ENCODE measurements around the gene IL27RA. TPM values are rescaled to one million over a fixed set of nuclear protein-coding genes. Genes with fewer than 3 reads are reported as not detected.
A peak's percentile ranks its signal among the peaks of the same experiment; 100 is the strongest.

IL27RA gene
- total and polyA plus RNA-seq, 2 donors from 2014 or later = 3.1 to 14.1 TPM

DNA sequence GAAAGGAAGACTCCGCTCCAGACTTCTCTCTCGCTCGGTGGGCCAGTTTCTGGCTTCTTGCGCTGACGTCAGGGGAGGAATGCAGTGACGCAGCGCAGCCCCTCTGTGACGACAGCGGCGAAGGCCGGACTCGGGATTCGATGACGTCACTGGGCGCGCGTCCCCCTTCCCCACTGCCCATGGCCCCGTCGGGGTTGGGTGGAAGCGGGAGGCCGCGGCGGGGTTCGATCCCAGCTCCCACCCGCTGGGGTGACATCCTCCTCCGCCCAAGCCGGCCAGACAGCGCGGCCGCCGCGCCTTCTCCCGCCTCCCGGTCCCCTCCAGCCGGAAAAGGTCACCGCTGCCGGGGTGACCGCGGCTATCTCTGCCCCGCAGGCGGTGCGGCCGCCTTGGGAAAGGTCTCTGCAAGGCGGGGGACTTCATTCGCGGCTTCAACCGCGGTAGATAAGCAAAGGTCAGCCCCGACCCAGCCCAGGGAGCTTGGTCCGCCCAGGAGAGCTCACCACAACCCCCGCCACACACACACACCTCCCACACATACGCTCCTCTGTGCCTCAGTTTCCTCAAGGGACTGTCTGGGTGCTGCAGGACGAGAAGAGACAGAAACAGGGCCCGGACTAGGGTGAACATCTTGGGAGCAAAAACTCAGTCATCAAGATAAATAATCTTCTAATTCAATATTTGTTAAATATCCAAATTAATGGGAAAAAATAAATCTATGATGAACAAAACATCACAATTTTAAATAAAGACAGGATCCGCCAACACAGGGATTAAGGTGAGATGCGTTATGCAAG, 24.6 kb upstream of the IL27RA start:
- Histone ChIP-seq H3K4me1 (ENCODE audit: control insufficient read depth in 2 of 3, insufficient read depth in 2 of 3, low read depth in 1 of 3, low read length in 3 of 3) (peaks cover 0 to 23% (median 21%) of the 10 kb centered on the region in 3 donors), H3K27me3 (ENCODE audit: control insufficient read depth, insufficient read depth, low read length) (no peaks in the 10 kb centered on the region), H3K9ac (ENCODE audit: low read length in 3 of 3) (peak overlapping the region; percentile 61 to 98 (median 92)), H3K9me3 (ENCODE audit: control insufficient read depth in 2 of 3, insufficient read depth in 1 of 3, low read length in 3 of 3) (no peaks in the 10 kb centered on the region), H3K4me3 (ENCODE audit: low read length in 3 of 3) (peak overlapping the region; percentile 66 to 97 (median 92)), H3K27ac (ENCODE audit: low read depth in 2 of 2, low read length in 2 of 2) (peak overlapping the region; percentile 97 to 100), H3K36me3 (ENCODE audit: control insufficient read depth in 2 of 3, insufficient read depth in 3 of 3, low read length in 3 of 3) (no peaks in the 10 kb centered on the region)
- intact Hi-C loops (cut with DNase I) = no loop called here
- FAIRE-seq (no peak), DNase-seq (peak in 1 of 5 donors; percentile 96)
- TF ChIP-seq, protein P1, sequence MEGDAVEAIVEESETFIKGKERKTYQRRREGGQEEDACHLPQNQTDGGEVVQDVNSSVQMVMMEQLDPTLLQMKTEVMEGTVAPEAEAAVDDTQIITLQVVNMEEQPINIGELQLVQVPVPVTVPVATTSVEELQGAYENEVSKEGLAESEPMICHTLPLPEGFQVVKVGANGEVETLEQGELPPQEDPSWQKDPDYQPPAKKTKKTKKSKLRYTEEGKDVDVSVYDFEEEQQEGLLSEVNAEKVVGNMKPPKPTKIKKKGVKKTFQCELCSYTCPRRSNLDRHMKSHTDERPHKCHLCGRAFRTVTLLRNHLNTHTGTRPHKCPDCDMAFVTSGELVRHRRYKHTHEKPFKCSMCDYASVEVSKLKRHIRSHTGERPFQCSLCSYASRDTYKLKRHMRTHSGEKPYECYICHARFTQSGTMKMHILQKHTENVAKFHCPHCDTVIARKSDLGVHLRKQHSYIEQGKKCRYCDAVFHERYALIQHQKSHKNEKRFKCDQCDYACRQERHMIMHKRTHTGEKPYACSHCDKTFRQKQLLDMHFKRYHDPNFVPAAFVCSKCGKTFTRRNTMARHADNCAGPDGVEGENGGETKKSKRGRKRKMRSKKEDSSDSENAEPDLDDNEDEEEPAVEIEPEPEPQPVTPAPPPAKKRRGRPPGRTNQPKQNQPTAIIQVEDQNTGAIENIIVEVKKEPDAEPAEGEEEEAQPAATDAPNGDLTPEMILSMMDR (IDR thresholded peaks at IDR 0.05; ENCODE audit: borderline replicate concordance, extremely low read depth, insufficient read depth) = no peak

DNA sequence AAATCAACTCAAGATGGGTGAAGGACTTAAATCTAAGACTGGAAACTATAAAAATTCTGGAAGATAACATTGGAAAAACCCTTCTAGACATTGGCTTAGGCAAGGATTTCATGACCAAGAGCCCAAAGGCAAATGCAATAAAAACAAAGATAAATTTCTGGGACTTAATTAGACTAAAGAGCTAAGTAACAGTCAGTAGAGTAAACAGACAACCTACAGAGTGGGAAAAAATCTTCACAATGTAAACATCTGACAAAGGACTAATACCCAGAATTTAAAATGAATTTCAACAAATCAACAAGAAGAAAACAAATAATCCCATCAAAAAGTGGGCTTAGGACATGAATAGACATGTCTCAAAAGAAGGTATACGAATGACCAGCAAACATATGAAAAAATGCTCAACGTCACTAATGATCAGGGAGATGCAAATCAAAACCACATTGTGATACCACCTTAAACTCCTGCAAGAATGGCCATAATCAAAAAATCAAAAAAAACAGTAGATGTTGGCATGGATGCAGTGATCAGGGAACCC, 19.1 kb upstream of the IL27RA start:
- H3K27ac ChIP-seq (ENCODE audit: low read depth in 2 of 2, low read length in 2 of 2) = no peak overlapping the region
- H3K4me3 ChIP-seq (ENCODE audit: low read length in 3 of 3) = no peak overlapping the region
- H3K36me3 ChIP-seq (ENCODE audit: control insufficient read depth in 2 of 3, insufficient read depth in 3 of 3, low read length in 3 of 3) = no peaks in the 10 kb centered on the region
- H3K9me3 ChIP-seq (ENCODE audit: control insufficient read depth in 2 of 3, insufficient read depth in 1 of 3, low read length in 3 of 3) = no peaks in the 10 kb centered on the region
- H3K9ac ChIP-seq (ENCODE audit: low read length in 3 of 3) = no peak overlapping the region
- TF ChIP-seq, protein P1 (IDR thresholded peaks at IDR 0.05; ENCODE audit: borderline replicate concordance, extremely low read depth, insufficient read depth) = no peak
- intact Hi-C loops (cut with DNase I) = no loop called here
- no peak for DNase-seq
- FAIRE-seq = no peak
- H3K27me3 ChIP-seq (ENCODE audit: control insufficient read depth, insufficient read depth, low read length) = no peaks in the 10 kb centered on the region
- no peaks in the 10 kb centered on the region for H3K4me1 ChIP-seq (ENCODE audit: control insufficient read depth in 2 of 3, insufficient read depth in 2 of 3, low read depth in 1 of 3, low read length in 3 of 3)

DNA sequence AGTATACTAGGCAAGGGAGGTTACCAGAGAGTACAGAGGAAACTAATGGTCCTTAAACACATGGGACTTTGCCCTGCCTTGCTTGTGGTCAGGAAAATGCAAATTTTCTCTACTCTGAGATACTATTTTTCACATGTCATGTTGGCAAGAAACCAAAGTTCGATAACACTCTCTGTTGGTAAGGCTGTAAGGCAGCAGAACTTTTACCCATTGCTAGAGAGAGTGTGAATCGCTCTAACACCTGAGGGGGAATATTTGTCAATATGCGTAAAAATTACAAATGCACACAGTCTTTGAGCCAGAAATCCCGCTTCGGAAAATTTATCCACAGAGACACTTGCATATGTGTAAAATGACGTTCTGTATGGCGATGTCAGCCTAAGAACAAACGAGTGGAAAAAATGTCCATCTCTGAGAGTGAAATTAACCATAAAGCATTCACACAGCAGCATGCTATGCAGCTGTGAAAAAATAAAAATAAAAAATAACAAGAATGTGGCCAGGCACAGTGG, 16.0 kb upstream of the IL27RA start:
- no peak overlapping the region for H3K9ac ChIP-seq (ENCODE audit: low read length in 3 of 3)
- intact Hi-C loops (cut with DNase I) = no loop called here
- DNase-seq (peak in 2 of 5 donors; percentile 28 to 40), FAIRE-seq (no peak)
- H3K9me3 ChIP-seq (ENCODE audit: control insufficient read depth in 2 of 3, insufficient read depth in 1 of 3, low read length in 3 of 3) = no peaks in the 10 kb centered on the region
- no peaks in the 10 kb centered on the region for H3K27me3 ChIP-seq (ENCODE audit: control insufficient read depth, insufficient read depth, low read length)
- TF ChIP-seq, protein P1 (IDR thresholded peaks at IDR 0.05; ENCODE audit: borderline replicate concordance, extremely low read depth, insufficient read depth) = no peak
- H3K4me3 ChIP-seq (ENCODE audit: low read length in 3 of 3) = no peak overlapping the region
- H3K27ac ChIP-seq (ENCODE audit: low read depth in 2 of 2, low read length in 2 of 2) = no peak overlapping the region
- H3K36me3 ChIP-seq (ENCODE audit: control insufficient read depth in 2 of 3, insufficient read depth in 3 of 3, low read length in 3 of 3) = no peaks in the 10 kb centered on the region
- no peaks in the 10 kb centered on the region for H3K4me1 ChIP-seq (ENCODE audit: control insufficient read depth in 2 of 3, insufficient read depth in 2 of 3, low read depth in 1 of 3, low read length in 3 of 3)

Measured in kidney (tissue), 14 donors.